NT2/D1 (cell line): Measurements from ENCODE around the gene CYTH3.

Experiments used
- YY1 ChIP-seq: IDR thresholded peaks from 2 replicates; pipeline ENCODE4 v1.6.1; 2011; ENCODE audit not compliant: insufficient read length, insufficient read depth
- ZNF274 ChIP-seq: IDR thresholded peaks from 2 replicates; pipeline ENCODE4 v1.6.1; 2011; ENCODE audit warnings: mild to moderate bottlenecking, low read depth, low read length

DNA sequence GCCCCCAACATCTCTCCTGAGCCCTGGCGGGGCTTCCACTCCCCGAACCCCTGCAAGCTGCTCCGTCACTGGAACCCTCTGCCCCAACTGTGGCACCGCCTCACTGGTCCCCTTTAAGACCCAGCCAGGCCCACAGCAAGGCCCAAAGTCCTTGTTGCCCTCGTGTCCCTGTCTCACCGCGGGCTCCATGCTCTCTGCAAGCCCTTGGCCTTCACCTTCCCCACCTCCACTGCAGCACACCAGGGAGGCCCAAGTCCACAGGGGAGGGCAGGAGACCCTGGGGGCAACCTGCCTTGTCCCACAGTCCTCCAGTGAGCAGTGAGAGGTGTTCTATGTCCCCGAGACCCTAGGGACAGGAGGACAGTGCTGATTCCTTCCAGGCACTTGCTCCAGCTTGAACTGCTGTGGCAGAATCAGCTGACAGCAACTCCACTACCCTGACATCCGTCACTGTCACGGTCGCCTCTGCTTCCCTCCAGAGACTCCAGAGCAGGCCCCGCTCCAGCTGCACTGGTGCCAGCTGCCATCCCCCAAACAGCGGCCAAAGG is 105.3 kb downstream of the CYTH3 start:
- no peak for TF ChIP-seq ZNF274
- TF ChIP-seq YY1: no peak
